ENCODE data around the gene SLC37A2. TPM values are rescaled to one million over a fixed set of nuclear protein-coding genes. Genes with fewer than 3 reads are reported as not detected.

SLC37A2 gene
- total RNA-seq, 1 experiment from 2014 or later, result 2.2 TPM

DNA sequence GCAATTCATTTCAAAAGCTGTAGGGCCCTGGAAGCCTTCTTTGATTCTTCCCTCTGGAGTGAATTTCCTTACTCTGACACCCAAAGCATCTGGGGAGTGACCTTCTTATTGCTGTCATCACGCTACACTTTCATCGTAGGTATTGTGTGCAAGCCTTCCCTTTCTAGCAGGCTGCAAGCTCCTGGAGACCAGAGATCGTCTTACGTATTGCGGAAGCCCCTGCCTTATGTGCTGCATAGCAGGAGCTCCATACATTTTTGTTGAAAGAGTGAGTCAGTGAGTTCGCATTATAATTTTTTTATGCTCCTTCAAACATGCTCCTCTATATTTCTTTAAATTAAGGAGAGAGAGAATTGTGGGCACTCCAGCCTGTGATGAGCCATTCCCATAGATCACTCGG lies 69.5 kb downstream of the SLC37A2 start (continued):
- TF ChIP-seq, protein P1, sequence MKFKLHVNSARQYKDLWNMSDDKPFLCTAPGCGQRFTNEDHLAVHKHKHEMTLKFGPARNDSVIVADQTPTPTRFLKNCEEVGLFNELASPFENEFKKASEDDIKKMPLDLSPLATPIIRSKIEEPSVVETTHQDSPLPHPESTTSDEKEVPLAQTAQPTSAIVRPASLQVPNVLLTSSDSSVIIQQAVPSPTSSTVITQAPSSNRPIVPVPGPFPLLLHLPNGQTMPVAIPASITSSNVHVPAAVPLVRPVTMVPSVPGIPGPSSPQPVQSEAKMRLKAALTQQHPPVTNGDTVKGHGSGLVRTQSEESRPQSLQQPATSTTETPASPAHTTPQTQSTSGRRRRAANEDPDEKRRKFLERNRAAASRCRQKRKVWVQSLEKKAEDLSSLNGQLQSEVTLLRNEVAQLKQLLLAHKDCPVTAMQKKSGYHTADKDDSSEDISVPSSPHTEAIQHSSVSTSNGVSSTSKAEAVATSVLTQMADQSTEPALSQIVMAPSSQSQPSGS (CRISPR knock-in tag; IDR thresholded peaks at IDR 0.05; ENCODE audit: borderline replicate concordance, low read depth), result no peak
- TF ChIP-seq ELF4 (CRISPR knock-in tag; IDR thresholded peaks at IDR 0.05; ENCODE audit: low read depth) (no peak), SOX15 (CRISPR knock-in tag; IDR thresholded peaks at IDR 0.05) (no peak), FOXJ3 (CRISPR knock-in tag; IDR thresholded peaks at IDR 0.05; ENCODE audit: borderline replicate concordance) (no peak), OVOL2 (CRISPR knock-in tag; IDR thresholded peaks at IDR 0.05; ENCODE audit: borderline replicate concordance) (no peak), FOXK1 (CRISPR knock-in tag; IDR thresholded peaks at IDR 0.05) (no peak), RORB (CRISPR knock-in tag; IDR thresholded peaks at IDR 0.05) (no peak)

DNA sequence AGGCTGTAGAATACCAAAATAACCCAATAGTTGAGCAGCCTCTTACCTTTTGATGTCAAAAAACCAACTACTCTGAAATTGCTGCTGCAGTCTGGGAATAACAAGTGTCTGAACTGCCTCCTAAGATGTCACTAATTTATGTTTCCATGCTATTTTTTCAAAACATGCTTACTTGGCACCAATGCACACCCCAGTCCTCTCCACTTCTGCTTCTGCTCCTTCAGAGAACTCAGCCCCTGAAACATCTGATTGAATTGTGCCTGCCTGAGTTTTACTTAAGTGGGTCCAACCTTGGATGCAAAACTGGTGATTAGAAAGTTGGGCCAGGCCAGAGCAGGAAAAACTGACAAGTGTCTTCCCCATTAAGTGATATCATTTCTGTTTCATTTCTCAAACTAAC lies 72.9 kb downstream of the SLC37A2 start:
- POLR2A ChIA-PET, result no interaction called here
- Mint-ChIP-seq H3K27ac (no peak overlapping the region), H3K4me3 (no peak overlapping the region), H3K9me3 (no peaks in the 10 kb centered on the region), H3K4me1 (peaks cover 38% of the 10 kb centered on the region), H3K36me3 (no peaks in the 10 kb centered on the region), H3K27me3 (ENCODE audit: low read depth) (peaks cover 48% of the 10 kb centered on the region)
- ATAC-seq, result no peak
- TF ChIP-seq GRHL2 (CRISPR knock-in tag; IDR thresholded peaks at IDR 0.05; ENCODE audit: insufficient replicate concordance, severe bottlenecking) (no peak), TEAD1 (CRISPR knock-in tag; IDR thresholded peaks at IDR 0.05) (no peak), ZNF263 (CRISPR knock-in tag; IDR thresholded peaks at IDR 0.05; ENCODE audit: low read depth) (no peak), ZBTB21 (CRISPR knock-in tag; IDR thresholded peaks at IDR 0.05; ENCODE audit: borderline replicate concordance) (no peak), ZNF317 (CRISPR knock-in tag; IDR thresholded peaks at IDR 0.05; ENCODE audit: borderline replicate concordance, low read depth) (no peak)
- TF ChIP-seq, protein P2, sequence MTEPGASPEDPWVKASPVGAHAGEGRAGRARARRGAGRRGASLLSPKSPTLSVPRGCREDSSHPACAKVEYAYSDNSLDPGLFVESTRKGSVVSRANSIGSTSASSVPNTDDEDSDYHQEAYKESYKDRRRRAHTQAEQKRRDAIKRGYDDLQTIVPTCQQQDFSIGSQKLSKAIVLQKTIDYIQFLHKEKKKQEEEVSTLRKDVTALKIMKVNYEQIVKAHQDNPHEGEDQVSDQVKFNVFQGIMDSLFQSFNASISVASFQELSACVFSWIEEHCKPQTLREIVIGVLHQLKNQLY (CRISPR knock-in tag; IDR thresholded peaks at IDR 0.05), result no peak
- no peak for DNase-seq (ENCODE audit: low spot score)
- CTCF ChIA-PET, result no interaction called here

DNA sequence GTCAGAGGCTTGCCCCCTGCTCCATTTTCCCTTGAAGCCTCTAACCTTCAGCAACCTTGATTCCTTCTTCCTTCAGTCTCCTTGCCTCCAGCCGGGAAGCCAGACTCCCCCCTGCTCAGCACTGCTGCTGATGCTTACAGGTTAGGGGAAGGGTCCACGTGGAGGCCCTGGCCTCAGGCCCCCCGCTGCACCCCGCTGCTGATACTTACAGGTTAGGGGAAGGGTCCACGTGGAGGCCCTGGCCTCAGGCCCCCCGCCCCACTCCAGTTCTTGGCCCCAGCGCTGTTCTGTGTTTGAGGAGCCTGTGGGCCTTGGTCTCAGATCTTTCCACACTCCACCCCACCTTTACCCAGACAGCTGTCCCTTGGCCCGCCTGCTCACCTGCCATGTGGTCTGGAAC lies 75.9 kb downstream of the SLC37A2 start:
- H3K9me3 Mint-ChIP-seq, result no peaks in the 10 kb centered on the region
- no peaks in the 10 kb centered on the region for H3K36me3 Mint-ChIP-seq
- no peak for DNase-seq (ENCODE audit: low spot score)
- no peak overlapping the region for H3K27ac Mint-ChIP-seq
- peaks cover 75% of the 10 kb centered on the region for H3K27me3 Mint-ChIP-seq (ENCODE audit: low read depth)
- no peak overlapping the region for H3K4me3 Mint-ChIP-seq
- ChIA-PET POLR2A (no interaction called here), CTCF (interaction anchor here (0.8 to 5.6 kb wide), 3 partner anchors 27 to 290 kb away, joined by 4 to 126 read pairs (median 27); partner anchors contain the start of gene TMEM218)
- H3K4me1 Mint-ChIP-seq, result peaks cover 48% of the 10 kb centered on the region
- no peak for ATAC-seq
- TF ChIP-seq MXD4 (CRISPR knock-in tag; IDR thresholded peaks at IDR 0.05; ENCODE audit: borderline replicate concordance) (no peak), ATF1 (CRISPR knock-in tag; IDR thresholded peaks at IDR 0.05) (no peak), ZNF263 (CRISPR knock-in tag; IDR thresholded peaks at IDR 0.05; ENCODE audit: low read depth) (no peak), SOX15 (CRISPR knock-in tag; IDR thresholded peaks at IDR 0.05) (no peak), IRF2 (CRISPR knock-in tag; IDR thresholded peaks at IDR 0.05; ENCODE audit: borderline replicate concordance, low read depth) (no peak), FOXP1 (CRISPR knock-in tag; IDR thresholded peaks at IDR 0.05; ENCODE audit: borderline replicate concordance) (no peak)
- TF ChIP-seq, protein P3, sequence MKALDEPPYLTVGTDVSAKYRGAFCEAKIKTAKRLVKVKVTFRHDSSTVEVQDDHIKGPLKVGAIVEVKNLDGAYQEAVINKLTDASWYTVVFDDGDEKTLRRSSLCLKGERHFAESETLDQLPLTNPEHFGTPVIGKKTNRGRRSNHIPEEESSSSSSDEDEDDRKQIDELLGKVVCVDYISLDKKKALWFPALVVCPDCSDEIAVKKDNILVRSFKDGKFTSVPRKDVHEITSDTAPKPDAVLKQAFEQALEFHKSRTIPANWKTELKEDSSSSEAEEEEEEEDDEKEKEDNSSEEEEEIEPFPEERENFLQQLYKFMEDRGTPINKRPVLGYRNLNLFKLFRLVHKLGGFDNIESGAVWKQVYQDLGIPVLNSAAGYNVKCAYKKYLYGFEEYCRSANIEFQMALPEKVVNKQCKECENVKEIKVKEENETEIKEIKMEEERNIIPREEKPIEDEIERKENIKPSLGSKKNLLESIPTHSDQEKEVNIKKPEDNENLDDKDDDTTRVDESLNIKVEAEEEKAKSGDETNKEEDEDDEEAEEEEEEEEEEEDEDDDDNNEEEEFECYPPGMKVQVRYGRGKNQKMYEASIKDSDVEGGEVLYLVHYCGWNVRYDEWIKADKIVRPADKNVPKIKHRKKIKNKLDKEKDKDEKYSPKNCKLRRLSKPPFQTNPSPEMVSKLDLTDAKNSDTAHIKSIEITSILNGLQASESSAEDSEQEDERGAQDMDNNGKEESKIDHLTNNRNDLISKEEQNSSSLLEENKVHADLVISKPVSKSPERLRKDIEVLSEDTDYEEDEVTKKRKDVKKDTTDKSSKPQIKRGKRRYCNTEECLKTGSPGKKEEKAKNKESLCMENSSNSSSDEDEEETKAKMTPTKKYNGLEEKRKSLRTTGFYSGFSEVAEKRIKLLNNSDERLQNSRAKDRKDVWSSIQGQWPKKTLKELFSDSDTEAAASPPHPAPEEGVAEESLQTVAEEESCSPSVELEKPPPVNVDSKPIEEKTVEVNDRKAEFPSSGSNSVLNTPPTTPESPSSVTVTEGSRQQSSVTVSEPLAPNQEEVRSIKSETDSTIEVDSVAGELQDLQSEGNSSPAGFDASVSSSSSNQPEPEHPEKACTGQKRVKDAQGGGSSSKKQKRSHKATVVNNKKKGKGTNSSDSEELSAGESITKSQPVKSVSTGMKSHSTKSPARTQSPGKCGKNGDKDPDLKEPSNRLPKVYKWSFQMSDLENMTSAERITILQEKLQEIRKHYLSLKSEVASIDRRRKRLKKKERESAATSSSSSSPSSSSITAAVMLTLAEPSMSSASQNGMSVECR (CRISPR knock-in tag; IDR thresholded peaks at IDR 0.05; ENCODE audit: borderline replicate concordance), result no peak
- TF ChIP-seq, protein P4, sequence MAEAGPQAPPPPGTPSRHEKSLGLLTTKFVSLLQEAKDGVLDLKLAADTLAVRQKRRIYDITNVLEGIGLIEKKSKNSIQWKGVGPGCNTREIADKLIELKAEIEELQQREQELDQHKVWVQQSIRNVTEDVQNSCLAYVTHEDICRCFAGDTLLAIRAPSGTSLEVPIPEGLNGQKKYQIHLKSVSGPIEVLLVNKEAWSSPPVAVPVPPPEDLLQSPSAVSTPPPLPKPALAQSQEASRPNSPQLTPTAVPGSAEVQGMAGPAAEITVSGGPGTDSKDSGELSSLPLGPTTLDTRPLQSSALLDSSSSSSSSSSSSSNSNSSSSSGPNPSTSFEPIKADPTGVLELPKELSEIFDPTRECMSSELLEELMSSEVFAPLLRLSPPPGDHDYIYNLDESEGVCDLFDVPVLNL (CRISPR knock-in tag; IDR thresholded peaks at IDR 0.05; ENCODE audit: borderline replicate concordance, low read depth), result no peak
- TF ChIP-seq, protein P5, sequence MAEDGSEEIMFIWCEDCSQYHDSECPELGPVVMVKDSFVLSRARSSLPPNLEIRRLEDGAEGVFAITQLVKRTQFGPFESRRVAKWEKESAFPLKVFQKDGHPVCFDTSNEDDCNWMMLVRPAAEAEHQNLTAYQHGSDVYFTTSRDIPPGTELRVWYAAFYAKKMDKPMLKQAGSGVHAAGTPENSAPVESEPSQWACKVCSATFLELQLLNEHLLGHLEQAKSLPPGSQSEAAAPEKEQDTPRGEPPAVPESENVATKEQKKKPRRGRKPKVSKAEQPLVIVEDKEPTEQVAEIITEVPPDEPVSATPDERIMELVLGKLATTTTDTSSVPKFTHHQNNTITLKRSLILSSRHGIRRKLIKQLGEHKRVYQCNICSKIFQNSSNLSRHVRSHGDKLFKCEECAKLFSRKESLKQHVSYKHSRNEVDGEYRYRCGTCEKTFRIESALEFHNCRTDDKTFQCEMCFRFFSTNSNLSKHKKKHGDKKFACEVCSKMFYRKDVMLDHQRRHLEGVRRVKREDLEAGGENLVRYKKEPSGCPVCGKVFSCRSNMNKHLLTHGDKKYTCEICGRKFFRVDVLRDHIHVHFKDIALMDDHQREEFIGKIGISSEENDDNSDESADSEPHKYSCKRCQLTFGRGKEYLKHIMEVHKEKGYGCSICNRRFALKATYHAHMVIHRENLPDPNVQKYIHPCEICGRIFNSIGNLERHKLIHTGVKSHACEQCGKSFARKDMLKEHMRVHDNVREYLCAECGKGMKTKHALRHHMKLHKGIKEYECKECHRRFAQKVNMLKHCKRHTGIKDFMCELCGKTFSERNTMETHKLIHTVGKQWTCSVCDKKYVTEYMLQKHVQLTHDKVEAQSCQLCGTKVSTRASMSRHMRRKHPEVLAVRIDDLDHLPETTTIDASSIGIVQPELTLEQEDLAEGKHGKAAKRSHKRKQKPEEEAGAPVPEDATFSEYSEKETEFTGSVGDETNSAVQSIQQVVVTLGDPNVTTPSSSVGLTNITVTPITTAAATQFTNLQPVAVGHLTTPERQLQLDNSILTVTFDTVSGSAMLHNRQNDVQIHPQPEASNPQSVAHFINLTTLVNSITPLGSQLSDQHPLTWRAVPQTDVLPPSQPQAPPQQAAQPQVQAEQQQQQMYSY (CRISPR knock-in tag; IDR thresholded peaks at IDR 0.05), result no peak
- TF ChIP-seq, protein P6, sequence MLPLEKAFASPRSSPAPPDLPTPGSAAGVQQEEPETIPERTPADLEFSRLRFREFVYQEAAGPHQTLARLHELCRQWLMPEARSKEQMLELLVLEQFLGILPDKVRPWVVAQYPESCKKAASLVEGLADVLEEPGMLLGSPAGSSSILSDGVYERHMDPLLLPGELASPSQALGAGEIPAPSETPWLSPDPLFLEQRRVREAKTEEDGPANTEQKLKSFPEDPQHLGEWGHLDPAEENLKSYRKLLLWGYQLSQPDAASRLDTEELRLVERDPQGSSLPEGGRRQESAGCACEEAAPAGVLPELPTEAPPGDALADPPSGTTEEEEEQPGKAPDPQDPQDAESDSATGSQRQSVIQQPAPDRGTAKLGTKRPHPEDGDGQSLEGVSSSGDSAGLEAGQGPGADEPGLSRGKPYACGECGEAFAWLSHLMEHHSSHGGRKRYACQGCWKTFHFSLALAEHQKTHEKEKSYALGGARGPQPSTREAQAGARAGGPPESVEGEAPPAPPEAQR (CRISPR knock-in tag; IDR thresholded peaks at IDR 0.05), result no peak

All from WTC11 (cell line).